CD8-positive, alpha-beta memory T cell (primary cell): ENCODE measurements around the gene ARPC5. TPM values are rescaled to one million over a fixed set of nuclear protein-coding genes. Genes with fewer than 3 reads are reported as not detected.

Source experiments
- CTCF ChIA-PET: fragments of 350-600 bp; sonication (Branson Sonifier 250); formaldehyde crosslinking; loops from one replicate; lab custom pipeline; 2021; ENCODE audit warnings: antibody characterized with exemption; lab: Charles Lee
- POLR2A ChIA-PET: fragments of 350-600 bp; sonication (Branson Sonifier 250); formaldehyde crosslinking; loops from one replicate; lab custom pipeline; 2021; ENCODE audit warnings: antibody characterized with exemption; lab: Charles Lee
- DNase-seq, 5 donors: peaks; one replicate each; pipeline versions ENCODE4 v3.0.0 to v3.0.0-alpha.2; 2020 to 2022; ENCODE audit warnings: mixed read lengths in 1 of 5
- H3K27ac ChIP-seq: one replicate; pipeline ENCODE4 v1.7.0; 2013; ENCODE audit warnings: low read depth, mild to moderate bottlenecking, low read length, moderate library complexity
- H3K27me3 ChIP-seq: 2 replicates; pipeline ENCODE4 v1.7.0; 2013; ENCODE audit warnings: low read length, mild to moderate bottlenecking; ENCODE audit not compliant: insufficient read depth, poor library complexity, severe bottlenecking
- H3K36me3 ChIP-seq: 2 replicates; pipeline ENCODE4 v1.7.0; 2013; ENCODE audit warnings: mild to moderate bottlenecking, low read length, moderate library complexity; ENCODE audit not compliant: insufficient read depth
- H3K4me1 ChIP-seq: 2 replicates; pipeline ENCODE4 v1.7.0; 2013; ENCODE audit warnings: mild to moderate bottlenecking, low read length, moderate library complexity; ENCODE audit not compliant: insufficient read depth
- H3K4me3 ChIP-seq: 2 replicates; pipeline ENCODE4 v1.7.0; 2013; ENCODE audit warnings: mild to moderate bottlenecking, low read length
- H3K9me3 ChIP-seq: 2 replicates; pipeline ENCODE4 v1.7.0; 2013; ENCODE audit warnings: mild to moderate bottlenecking, low read length
- H3K27ac Mint-ChIP-seq, 8 donors: one replicate each; pipeline ENCODE4 v1.8.0; 2020 to 2021; ENCODE audit warnings: mixed read lengths in 8 of 8, mild to moderate bottlenecking in 6 of 8, inconsistent platforms in 3 of 8, moderate library complexity in 3 of 8
- H3K27me3 Mint-ChIP-seq, 2 donors: one replicate each; pipeline ENCODE4 v1.8.0; 2020 to 2021; ENCODE audit warnings: mixed read lengths in 2 of 2, mild to moderate bottlenecking in 1 of 2, moderate library complexity in 1 of 2
- H3K36me3 Mint-ChIP-seq, 3 donors: one replicate each; pipeline ENCODE4 v1.8.0; 2020 to 2021; ENCODE audit warnings: mixed read lengths in 3 of 3, inconsistent platforms in 1 of 3, mild to moderate bottlenecking in 1 of 3
- H3K4me1 Mint-ChIP-seq, 3 donors: one replicate each; pipeline ENCODE4 v1.8.0; 2020 to 2021; ENCODE audit warnings: mixed read lengths in 3 of 3, inconsistent platforms in 1 of 3, mild to moderate bottlenecking in 1 of 3
- H3K4me3 Mint-ChIP-seq, 7 donors: one replicate each; pipeline ENCODE4 v1.8.0; 2020 to 2021; ENCODE audit warnings: mixed read lengths in 7 of 7, mild to moderate bottlenecking in 6 of 7, moderate library complexity in 4 of 7, inconsistent platforms in 2 of 7
- H3K9me3 Mint-ChIP-seq, 5 donors: one replicate each; pipeline ENCODE4 v1.8.0; 2020 to 2022; ENCODE audit warnings: mixed read lengths in 5 of 5, mild to moderate bottlenecking in 3 of 5, moderate library complexity in 2 of 5, inconsistent platforms in 1 of 5
- polyA plus RNA-seq: library from polyadenylated mRNA; unstranded; fragments of 300-500 nt; fragmentation: Illumina TruSeq; gene quantifications from one replicate; pipeline ENCODE4 v1.2.3, GENCODE V29; 2021
- total RNA-seq, 2 experiments: library from RNA; stranded (reverse); gene quantifications; one replicate each; pipeline ENCODE4 v1.2.3, GENCODE V29; 2021

The ARPC5 gene
- total and polyA plus RNA-seq, 3 experiments from 2014 or later, result 142 to 414 (median 146) TPM

DNA sequence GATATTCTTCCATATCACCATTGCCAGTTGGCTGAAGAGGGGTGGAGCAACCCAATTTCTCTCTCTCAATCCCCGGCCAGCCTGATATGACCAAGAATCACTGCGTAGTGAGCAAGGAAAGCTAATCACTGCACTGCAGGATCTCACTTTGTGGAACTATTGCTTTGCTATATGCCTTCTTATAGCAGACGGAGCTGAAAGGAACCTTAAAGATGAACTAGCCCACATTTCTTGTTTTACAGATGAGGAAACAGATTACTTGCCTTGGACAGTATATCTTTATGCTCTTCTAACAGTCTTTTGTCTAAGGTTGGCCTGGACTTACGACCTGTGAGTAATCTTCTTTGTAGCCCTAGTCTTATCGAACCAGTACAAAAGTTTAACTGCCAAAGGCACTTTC lies 9.9 kb upstream of the ARPC5 start:
- DNase-seq, result no peak
- Histone ChIP-seq H3K9me3 (no peaks in the 10 kb centered on the region), H3K27ac (no peak overlapping the region), H3K36me3 (no peaks in the 10 kb centered on the region), H3K4me3 (no peak overlapping the region), H3K4me1 (no peaks in the 10 kb centered on the region), H3K27me3 (no peaks in the 10 kb centered on the region)
- ChIA-PET POLR2A (no interaction called here), CTCF (interaction anchor here (0.7 to 4.3 kb wide), 3 partner anchors 10 to 270 kb away, joined by 3 to 22 read pairs (median 5); no protein-coding TSS in a partner anchor)
- H3K9me3 Mint-ChIP-seq, result no peaks in the 10 kb centered on the region
- no peak overlapping the region for H3K27ac Mint-ChIP-seq
- H3K36me3 Mint-ChIP-seq, result no peaks in the 10 kb centered on the region
- H3K4me3 Mint-ChIP-seq, result no peak overlapping the region
- H3K4me1 Mint-ChIP-seq, result peaks cover 0 to 3% (median 0%) of the 10 kb centered on the region in 3 donors
- H3K27me3 Mint-ChIP-seq, result peaks cover 2 to 4% of the 10 kb centered on the region in 2 donors

DNA sequence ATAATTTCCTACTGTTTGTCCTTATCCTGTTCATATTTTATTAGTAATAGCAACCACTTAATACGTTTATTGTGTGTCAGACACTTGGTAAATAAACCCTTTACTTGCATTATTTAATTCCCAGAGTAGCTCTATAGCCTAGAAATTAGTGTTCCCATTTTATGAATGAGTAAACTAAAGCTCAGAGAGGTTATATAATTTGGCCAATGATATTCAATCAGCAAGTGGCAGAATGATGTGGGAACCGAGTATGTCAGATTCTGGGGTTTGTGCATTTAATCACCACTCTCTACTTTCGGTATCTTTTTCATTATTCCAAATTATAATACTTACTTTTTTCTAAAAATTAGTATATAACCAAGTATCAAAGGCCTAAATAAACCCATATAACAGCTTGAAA lies 6.6 kb upstream of the ARPC5 start:
- Mint-ChIP-seq H3K9me3 (no peaks in the 10 kb centered on the region), H3K36me3 (no peaks in the 10 kb centered on the region), H3K27ac (no peak overlapping the region), H3K27me3 (peaks cover 2 to 4% of the 10 kb centered on the region in 2 donors), H3K4me1 (peaks cover 0 to 8% (median 2%) of the 10 kb centered on the region in 3 donors), H3K4me3 (no peak overlapping the region)
- Histone ChIP-seq H3K27me3 (no peaks in the 10 kb centered on the region), H3K4me3 (no peak overlapping the region), H3K4me1 (no peaks in the 10 kb centered on the region), H3K27ac (no peak overlapping the region), H3K9me3 (no peaks in the 10 kb centered on the region), H3K36me3 (no peaks in the 10 kb centered on the region)
- CTCF ChIA-PET, result no interaction called here
- POLR2A ChIA-PET, result no interaction called here
- DNase-seq, result no peak

DNA sequence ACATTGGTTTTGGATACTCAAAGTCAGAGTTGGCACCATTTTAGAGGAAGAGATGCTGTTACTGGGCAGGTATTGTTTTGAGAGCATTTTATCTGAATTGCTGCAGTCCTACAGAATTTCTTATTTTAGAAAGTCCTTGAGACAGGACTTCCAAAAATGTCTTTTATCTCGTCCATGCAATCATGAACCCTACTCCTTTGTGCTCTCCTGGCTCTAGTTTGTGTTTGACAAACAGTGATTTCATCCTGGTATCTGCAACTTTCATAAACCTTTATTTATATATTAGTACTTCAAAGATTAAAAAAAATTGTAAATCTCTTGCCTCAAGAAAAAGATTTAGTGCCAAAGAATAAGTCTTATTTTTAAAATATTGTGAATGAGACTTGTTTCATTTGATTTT lies 4.6 kb upstream of the ARPC5 start:
- H3K9me3 Mint-ChIP-seq, result no peaks in the 10 kb centered on the region
- peaks cover 11 to 25% (median 15%) of the 10 kb centered on the region in 3 donors for H3K4me1 Mint-ChIP-seq
- H3K27me3 Mint-ChIP-seq, result peaks cover 0 to 2% of the 10 kb centered on the region in 2 donors
- peaks cover 0 to 10% (median 0%) of the 10 kb centered on the region in 3 donors for H3K36me3 Mint-ChIP-seq
- Histone ChIP-seq H3K4me1 (peaks cover 6% of the 10 kb centered on the region), H3K27ac (no peak overlapping the region), H3K9me3 (no peaks in the 10 kb centered on the region), H3K4me3 (no peak overlapping the region), H3K27me3 (no peaks in the 10 kb centered on the region), H3K36me3 (no peaks in the 10 kb centered on the region)
- CTCF ChIA-PET, result no interaction called here
- DNase-seq, result no peak
- no peak overlapping the region for H3K27ac Mint-ChIP-seq
- POLR2A ChIA-PET, result no interaction called here
- no peak overlapping the region for H3K4me3 Mint-ChIP-seq

DNA sequence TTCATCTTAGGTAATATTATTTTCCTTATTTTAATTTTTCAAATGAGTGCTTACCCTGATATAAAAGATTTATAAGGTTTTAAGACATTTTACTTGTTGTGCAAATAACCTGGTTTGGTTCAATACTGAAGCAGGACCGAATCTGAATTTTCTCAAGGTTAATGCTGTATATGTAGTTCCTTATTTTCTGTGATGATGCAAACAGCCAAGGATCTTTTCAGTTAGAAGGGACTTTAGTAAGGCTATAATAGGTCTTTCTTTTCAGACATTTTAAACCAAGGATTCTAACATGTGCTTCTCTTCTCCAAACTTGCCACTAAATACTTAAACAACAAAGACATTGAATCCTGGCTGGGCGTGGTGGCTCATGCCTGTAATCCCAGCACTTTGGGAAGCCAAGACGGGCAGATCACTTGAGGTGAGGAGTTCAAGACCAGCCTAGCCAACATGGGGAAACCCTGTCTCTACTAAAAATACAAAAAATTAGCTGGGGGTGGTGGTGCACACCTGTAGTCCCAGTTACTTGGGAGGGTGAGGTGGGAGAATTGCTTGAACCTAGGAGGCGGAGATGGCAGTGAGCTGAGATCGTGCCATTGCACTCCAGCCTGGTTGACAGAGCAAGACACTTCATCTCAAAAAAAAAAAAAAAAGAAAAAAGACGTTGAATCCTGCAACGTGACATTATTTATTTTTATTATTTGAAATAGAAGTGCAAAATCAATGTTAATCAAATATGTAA lies 3.2 kb upstream of the ARPC5 start:
- ChIA-PET CTCF (no interaction called here), POLR2A (no interaction called here)
- Histone ChIP-seq H3K4me1 (peaks cover 6% of the 10 kb centered on the region), H3K27ac (no peak overlapping the region), H3K27me3 (no peaks in the 10 kb centered on the region), H3K36me3 (no peaks in the 10 kb centered on the region), H3K4me3 (no peak overlapping the region), H3K9me3 (no peaks in the 10 kb centered on the region)
- Mint-ChIP-seq H3K27me3 (peaks cover 0 to 2% of the 10 kb centered on the region in 2 donors), H3K27ac (no peak overlapping the region), H3K9me3 (no peaks in the 10 kb centered on the region), H3K36me3 (peaks cover 0 to 15% (median 0%) of the 10 kb centered on the region in 3 donors), H3K4me1 (peaks cover 21 to 36% (median 27%) of the 10 kb centered on the region in 3 donors), H3K4me3 (no peak overlapping the region)
- DNase-seq, result no peak

DNA sequence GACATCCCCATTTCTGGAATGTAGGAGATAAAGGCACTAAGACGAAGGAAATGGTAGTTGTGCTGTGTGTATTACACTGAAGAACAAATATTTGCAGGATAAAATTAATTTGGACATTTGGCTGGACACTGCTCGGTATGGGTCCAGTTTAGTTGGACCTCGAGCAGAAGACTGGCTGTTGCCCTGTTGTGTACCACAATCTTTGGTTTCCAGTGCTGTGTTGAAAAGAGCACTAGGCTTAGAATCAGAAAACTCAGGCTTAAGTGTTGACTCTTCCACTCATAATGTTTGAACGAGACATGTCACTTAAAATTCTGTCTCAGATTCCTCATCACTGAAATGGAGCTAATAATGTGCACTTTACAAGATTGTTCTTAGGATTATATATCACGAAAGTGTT lies 1.2 kb upstream of the ARPC5 start:
- Mint-ChIP-seq H3K9me3 (no peaks in the 10 kb centered on the region), H3K4me1 (peaks cover 37 to 52% (median 47%) of the 10 kb centered on the region in 3 donors), H3K27ac (peak overlapping the region; percentile 77 to 100 (median 100)), H3K4me3 (peak overlapping the region; percentile 100), H3K27me3 (peaks cover 0 to 2% of the 10 kb centered on the region in 2 donors), H3K36me3 (peaks cover 0 to 24% (median under 1%) of the 10 kb centered on the region in 3 donors)
- ChIA-PET POLR2A (no interaction called here), CTCF (interaction anchor here (1.7 kb wide), 1 partner anchor 19 kb away, joined by 8 read pairs; no protein-coding TSS in a partner anchor)
- Histone ChIP-seq H3K27ac (no peak overlapping the region), H3K9me3 (no peaks in the 10 kb centered on the region), H3K27me3 (no peaks in the 10 kb centered on the region), H3K36me3 (peaks cover 5% of the 10 kb centered on the region), H3K4me3 (peak overlapping the region; percentile 84), H3K4me1 (peaks cover 23% of the 10 kb centered on the region)
- no peak for DNase-seq

DNA sequence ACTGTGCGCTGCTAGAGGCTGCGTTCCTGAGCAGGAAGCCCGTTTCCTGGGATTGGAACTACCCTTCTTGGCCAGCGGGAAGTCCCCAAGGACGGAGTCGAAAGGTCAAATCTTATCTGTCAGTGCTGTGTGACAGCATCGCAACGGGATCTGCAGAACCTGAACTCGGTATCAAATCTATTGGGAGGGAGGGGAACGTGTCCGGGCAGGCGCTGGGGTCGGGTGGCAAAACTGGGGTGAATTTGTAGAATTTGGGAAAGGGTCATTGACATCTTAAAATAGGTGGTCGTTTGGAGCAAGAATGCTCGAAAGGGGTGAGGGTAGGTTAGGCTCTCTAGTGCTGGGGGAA lies 725 bp upstream of the ARPC5 start:
- Histone ChIP-seq H3K4me1 (peaks cover 25% of the 10 kb centered on the region), H3K4me3 (peak overlapping the region; percentile 84), H3K36me3 (peaks cover 5% of the 10 kb centered on the region), H3K27ac (peak overlapping the region; percentile 57), H3K27me3 (no peaks in the 10 kb centered on the region), H3K9me3 (no peaks in the 10 kb centered on the region)
- DNase-seq, result no peak
- peaks cover 40 to 56% (median 51%) of the 10 kb centered on the region in 3 donors for H3K4me1 Mint-ChIP-seq
- peaks cover 0 to 27% (median 3%) of the 10 kb centered on the region in 3 donors for H3K36me3 Mint-ChIP-seq
- peak overlapping the region; percentile 100 for H3K4me3 Mint-ChIP-seq
- POLR2A ChIA-PET, result interaction anchor here (0.6 to 1.0 kb wide), 2 partner anchors 15 to 1276 kb away, joined by 3 read pairs; no protein-coding TSS in a partner anchor
- H3K27ac Mint-ChIP-seq, result peak overlapping the region; percentile 77 to 100 (median 100)
- H3K9me3 Mint-ChIP-seq, result no peaks in the 10 kb centered on the region
- CTCF ChIA-PET, result interaction anchor here (1.7 to 2.5 kb wide), 2 partner anchors 19 kb away, joined by 8 to 10 read pairs; no protein-coding TSS in a partner anchor
- H3K27me3 Mint-ChIP-seq, result peaks cover 0 to 2% of the 10 kb centered on the region in 2 donors

DNA sequence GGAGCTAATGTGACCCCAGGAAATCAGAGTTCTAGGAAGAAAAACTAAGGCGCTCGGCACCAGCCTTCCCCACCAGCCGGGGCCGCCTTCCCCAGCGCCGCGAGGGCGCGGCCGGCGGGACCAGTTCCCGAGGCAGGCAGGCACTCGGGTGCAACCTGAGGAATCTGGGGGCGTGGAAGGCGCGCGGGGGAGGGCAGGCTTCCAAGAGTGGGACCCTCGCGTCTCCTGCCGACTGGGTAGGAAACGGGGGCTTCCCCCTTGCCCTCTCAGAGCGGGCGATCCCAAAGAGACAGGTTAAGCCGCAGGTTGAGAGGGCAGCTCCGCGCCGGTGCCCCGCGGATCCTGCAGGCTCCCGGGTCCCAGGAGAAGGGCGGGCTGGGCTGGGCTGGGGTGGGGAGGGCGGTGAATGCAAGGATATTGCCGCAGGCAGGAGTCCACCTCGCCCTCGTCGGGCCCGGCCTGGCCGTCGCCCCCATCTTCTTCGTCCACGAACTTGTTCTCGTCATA lies 431 bp downstream of the ARPC5 start:
- Histone ChIP-seq H3K27ac (peak overlapping the region; percentile 71), H3K36me3 (peaks cover 12% of the 10 kb centered on the region), H3K4me1 (peaks cover 36% of the 10 kb centered on the region), H3K27me3 (no peaks in the 10 kb centered on the region), H3K9me3 (no peaks in the 10 kb centered on the region), H3K4me3 (peak overlapping the region; percentile 84)
- ChIA-PET POLR2A (interaction anchor here (0.6 to 1.0 kb wide), 2 partner anchors 16 to 1672 kb away, joined by 3 read pairs; no protein-coding TSS in a partner anchor), CTCF (interaction anchor here (0.6 to 2.5 kb wide), 4 partner anchors 10 to 281 kb away, joined by 3 to 10 read pairs (median 7); no protein-coding TSS in a partner anchor)
- peak in 4 of 5 donors; percentile 10 to 50 (median 24) for DNase-seq
- peaks cover 0 to 35% (median 10%) of the 10 kb centered on the region in 3 donors for H3K36me3 Mint-ChIP-seq
- H3K27me3 Mint-ChIP-seq, result peaks cover 0 to 2% of the 10 kb centered on the region in 2 donors
- no peaks in the 10 kb centered on the region for H3K9me3 Mint-ChIP-seq
- peaks cover 49 to 65% (median 62%) of the 10 kb centered on the region in 3 donors for H3K4me1 Mint-ChIP-seq
- peak overlapping the region; percentile 100 for H3K4me3 Mint-ChIP-seq
- peak overlapping the region; percentile 92 to 100 (median 100) for H3K27ac Mint-ChIP-seq
